Measurements from ENCODE around the gene CTNNA3. TPM values are rescaled to one million over a fixed set of nuclear protein-coding genes. Genes with fewer than 3 reads are reported as not detected.

CTNNA3 gene
- total RNA-seq, 1 donor from 2014 or later: 6.9 TPM

DNA sequence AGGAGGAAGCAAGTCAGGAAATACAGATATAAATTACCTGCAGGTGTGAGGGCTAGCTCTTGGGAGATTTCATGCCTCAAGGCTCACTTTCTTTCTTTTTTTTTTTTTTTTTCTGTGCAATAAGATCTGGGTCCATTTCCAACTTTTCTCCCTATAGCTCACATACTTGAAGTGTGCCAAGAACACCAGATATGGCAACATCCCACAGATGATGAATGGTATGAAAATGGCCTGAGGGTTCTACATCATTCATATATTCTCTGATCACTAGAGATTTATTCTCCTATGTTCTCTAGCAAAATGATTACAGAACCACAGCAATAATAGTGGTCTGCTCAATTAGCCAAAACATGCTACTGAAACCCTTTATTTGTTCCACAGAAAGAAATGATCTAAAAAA, 653.0 kb downstream of the CTNNA3 start:
- no peak for DNase-seq (ENCODE audit: low read depth)

- no peak for DNase-seq (ENCODE audit: low read depth)
Measured at GRCh38 chr10:67036808-67037207, 659.2 kb downstream of the CTNNA3 start.

GRCh38 chr10:67033878-67034277, 662.1 kb downstream of the CTNNA3 start:
- no peak for DNase-seq (ENCODE audit: low read depth)

DNA sequence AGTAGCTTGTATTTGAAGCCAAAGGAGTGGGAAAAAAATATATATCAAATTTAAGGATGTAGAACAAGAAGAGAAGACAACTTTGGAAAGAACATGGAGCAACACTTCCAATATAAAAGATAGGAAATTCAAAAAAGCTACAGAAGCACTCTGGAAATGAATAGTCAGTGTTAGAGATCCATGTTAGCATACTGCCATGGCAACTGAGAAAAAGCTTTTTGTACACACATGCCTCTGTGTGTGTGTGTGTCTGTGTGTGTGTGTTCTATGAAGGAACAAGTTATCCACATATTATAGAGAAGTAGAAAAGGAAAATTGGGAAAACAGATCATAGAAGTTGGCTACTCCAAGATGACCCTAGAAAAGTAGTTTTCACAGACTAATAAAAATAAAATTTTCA, 673.9 kb downstream of the CTNNA3 start:
- no peak for DNase-seq (ENCODE audit: low read depth)

- DNase-seq (ENCODE audit: low read depth): no peak
Measured at GRCh38 chr10:67017218-67017617, 678.8 kb downstream of the CTNNA3 start.

DNA sequence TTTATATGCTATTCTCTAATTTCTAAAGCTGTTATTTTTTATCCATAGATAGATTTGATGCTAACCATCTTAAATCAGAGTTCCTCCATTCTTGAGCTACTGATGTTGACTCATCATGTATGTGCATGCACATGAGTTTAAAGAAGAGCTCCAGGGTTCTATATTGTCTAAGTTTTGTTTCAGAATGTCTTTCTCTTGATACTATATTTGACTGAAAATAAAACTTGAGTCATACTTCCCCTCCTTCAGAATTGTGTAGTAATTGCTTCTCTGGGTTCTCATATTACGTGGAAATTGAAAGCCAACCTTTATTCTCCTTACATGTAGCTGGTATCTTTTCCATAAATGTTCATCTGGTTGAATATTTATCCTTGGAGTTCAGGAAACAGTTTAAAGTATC, 680.8 kb downstream of the CTNNA3 start:
- no peak for DNase-seq (ENCODE audit: low read depth)

DNA sequence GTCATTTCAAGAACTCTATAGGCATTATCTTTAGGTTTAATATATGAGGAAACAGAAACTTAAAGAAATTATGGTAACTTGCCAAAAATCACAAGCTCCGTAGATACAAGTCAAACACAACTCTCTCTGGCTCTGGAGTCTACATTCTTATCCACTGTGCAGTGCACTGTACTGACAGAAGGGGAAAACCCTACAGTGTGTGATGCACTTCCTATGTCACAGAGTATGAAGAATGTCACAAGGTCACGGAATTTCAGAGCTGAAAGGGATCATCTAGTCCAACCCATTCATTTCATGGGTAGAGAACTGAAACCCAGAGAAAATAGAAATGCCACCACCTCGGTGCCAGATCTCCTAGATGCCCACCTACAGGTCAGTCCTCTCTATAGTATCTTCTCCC, 684.0 kb downstream of the CTNNA3 start:
- no peak for DNase-seq (ENCODE audit: low read depth)

- no peak for DNase-seq (ENCODE audit: low read depth)
Measured at GRCh38 chr10:67011480-67011879, 684.5 kb downstream of the CTNNA3 start.

DNA sequence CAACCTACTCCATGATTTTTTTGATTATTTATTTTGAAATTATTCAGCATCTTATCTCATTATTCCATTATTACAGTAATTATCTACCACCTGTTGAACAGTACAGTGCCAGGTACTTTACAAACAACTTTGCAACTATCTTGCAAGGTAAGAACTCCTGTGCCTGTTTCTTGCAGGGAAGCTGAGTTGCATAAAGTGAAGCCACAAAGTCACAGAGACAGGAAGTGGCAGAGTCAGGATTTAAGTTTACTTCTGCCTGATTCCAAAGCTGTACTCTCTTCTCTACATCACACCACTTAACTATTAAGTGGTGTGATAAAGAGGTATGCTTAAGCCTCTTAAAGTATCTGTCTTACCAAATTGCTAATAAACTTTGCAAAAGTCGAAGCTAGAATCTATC, 690.0 kb downstream of the CTNNA3 start:
- DNase-seq (ENCODE audit: low read depth): no peak

GRCh38 chr10:67004690-67005089, 691.3 kb downstream of the CTNNA3 start:
- no peak for DNase-seq (ENCODE audit: low read depth)

- DNase-seq (ENCODE audit: low read depth): no peak
Measured at GRCh38 chr10:66999762-67000545, 696.0 kb downstream of the CTNNA3 start.

DNA sequence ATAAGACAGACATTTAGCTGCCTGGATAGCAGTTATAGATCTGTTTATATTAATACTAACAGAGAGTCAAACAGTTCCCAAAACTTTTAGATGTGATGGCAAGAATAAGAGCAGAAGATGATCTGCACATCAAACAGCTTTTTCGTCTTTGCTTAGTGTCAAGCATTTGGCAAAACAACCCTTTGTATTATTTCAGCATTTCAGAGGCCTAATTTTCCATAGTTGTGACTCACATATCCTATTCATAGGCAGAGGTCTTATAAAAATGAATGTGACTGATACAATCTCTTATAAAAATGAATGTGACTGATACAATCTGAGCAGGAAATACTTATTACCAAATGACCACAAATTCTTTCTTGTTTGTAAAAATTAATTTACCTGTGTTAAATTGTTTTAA, 699.0 kb downstream of the CTNNA3 start:
- no peak for DNase-seq (ENCODE audit: low read depth)

- no peak for DNase-seq (ENCODE audit: low read depth)
Measured at GRCh38 chr10:66990143-66990830, 705.7 kb downstream of the CTNNA3 start.

GRCh38 chr10:66983475-66983818, 712.5 kb downstream of the CTNNA3 start:
- DNase-seq (ENCODE audit: low read depth): no peak

- no peak for DNase-seq (ENCODE audit: low read depth)
Measured at GRCh38 chr10:66982792-66983474, 713.1 kb downstream of the CTNNA3 start.

DNA sequence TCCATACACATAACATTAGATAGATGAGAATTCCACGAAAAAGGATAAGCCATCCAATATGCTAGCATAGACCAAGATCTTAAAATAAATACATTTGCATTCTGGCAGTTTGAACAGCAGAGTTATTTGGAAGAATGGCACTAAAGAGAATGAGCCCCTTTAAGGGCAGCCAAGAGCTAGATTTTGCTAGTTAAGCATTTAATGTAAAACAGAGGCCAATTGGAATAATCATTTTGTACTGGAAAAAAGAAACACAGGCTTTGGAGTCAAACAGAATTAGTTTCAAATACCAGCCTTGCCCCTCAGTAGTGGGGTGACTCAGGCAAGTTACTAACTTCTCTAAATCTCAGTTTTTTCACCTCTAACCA, 714.0 kb downstream of the CTNNA3 start:
- no peak for DNase-seq (ENCODE audit: low read depth)

GRCh38 chr10:66981361-66982052, 714.5 kb downstream of the CTNNA3 start:
- no peak for DNase-seq (ENCODE audit: low read depth)

DNA sequence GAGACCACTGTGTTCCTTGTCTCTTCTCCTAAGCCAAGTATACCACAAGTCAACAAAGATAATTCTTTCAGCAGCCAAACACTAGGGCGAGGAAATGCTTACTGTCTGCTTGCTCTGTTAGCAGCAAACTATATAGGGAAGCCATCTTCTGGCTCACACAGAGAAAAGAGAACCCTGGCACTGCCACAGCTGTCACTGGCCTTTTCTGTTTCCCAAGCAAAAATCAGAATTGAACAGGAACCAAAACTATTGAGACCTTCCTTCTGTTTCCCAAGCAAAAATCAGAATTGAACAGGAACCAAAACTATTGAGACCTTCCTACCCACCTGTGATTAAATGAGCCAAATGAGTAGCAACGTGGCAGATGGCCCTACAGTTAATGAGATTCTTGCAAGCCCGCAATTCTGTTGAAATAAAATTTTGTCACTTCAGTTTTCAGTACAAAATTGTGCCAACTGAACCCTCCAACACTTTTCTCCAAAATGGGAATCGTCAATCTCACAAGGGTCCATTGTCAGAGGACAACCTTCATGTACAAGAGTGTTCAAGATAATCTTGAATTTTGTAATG, 715.7 kb downstream of the CTNNA3 start:
- DNase-seq (ENCODE audit: low read depth): no peak

DNA sequence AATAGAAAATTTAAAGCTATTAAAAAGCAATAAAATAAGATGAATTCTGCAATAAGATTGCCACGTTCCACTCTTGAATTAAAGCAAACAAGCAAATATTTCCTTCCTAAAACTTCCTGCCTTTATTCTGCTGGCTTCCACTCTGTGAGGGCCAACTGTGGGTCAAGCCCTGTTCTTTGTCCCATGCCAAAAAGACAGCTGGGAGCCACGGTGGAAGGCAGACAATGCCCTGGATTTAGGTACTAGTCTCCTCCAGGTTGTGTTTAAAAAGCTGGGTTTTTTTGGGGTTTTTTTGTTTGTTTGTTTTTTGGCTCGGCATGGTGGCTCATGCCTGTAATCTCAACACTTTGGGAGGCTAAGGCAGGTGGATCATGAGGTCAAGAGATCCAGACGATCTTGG, 731.0 kb downstream of the CTNNA3 start:
- no peak for DNase-seq (ENCODE audit: low read depth)

GRCh38 chr10:66958466-66958865, 737.5 kb downstream of the CTNNA3 start:
- no peak for DNase-seq (ENCODE audit: low read depth)

- no peak for DNase-seq (ENCODE audit: low read depth)
Measured at GRCh38 chr10:66951896-66952295, 744.1 kb downstream of the CTNNA3 start.

DNA sequence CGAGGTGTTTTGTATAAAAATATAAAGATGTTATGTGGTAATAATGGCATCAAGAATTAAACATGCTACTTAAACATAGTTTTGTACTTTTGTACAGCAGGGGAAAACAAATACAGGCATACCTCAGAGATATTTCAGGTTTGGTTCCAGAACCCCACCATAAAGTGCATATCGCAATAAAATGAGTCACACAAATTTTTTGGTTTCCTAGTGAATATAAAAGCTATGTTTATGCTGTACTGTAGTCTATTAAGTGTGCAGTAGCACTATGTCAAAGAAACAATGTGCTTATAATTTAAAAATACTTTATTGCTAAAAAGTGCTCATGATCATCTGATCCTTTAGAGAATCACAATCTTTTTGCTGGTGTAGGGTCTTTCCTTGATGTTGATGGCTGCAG, 752.4 kb downstream of the CTNNA3 start:
- no peak for DNase-seq (ENCODE audit: low read depth)
